Activated CD4-positive, alpha-beta T cell treated with anti-CD3 and anti-CD28 coated beads for 24 hours (primary cell): Measurements from ENCODE around the gene PPP2R2B.

Experiments
- DNase-seq, 2 donors: peaks; one replicate each; pipeline ENCODE4 v3.0.0-alpha.2; 2020; ENCODE audit warnings: low read depth in 2 of 2

Gene PPP2R2B

DNA sequence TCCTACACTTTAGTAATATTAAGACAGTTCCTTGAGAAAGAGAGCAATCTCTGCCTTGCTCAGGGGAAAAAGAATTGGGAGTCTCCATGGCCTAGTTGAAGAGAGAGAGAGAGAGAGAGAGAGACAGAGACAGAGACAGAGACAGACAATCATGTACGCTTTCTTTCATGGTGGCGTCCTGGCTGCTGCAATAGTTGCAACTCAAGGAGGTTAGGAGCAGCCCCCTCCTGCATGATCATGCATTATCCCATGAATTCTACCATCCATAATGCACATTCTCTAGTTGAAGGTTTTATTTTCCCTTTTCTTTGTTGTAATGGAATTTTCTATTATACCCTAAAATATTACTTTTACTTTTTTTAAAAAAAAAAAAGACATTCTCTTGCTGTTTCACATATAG, 50.7 kb downstream of the PPP2R2B start:
- DNase-seq = no peak

DNA sequence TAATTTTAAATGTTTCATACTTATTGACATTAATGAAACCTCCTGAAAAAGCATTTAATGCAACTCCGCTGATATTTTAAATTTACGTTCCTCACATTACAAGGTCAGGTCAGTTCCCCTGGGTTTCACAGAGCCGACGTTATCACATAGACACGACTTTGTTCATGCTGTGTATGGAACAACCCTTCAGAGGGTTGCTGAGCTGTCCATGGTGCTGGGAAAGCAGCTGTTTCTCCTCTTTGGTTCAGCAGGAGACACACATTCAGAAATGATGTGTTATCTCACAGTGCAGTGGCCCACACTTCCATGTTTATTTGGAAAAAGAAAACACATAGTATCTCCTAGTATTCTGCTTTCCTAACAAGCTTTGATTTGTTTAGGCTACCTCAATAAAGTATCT, 53.5 kb downstream of the PPP2R2B start:
- DNase-seq = no peak

DNA sequence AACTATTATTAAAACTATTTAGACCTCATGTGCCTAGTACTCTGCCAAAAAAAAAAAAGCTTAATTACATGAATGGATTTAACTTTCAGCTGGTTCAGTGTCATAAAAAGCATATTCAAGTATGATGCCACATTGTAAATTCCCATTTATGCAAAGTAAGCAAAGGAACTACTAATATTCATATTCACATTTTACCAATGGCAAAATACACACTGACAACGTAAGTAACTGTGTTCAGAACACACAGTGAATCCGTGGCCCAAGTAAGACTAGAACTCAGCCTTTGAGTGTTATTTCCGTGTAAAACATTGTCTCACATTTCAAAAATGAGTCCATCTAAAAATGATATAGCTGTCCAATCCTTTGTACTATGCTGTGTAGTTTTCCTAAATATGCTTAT, 56.8 kb downstream of the PPP2R2B start:
- DNase-seq = no peak

DNA sequence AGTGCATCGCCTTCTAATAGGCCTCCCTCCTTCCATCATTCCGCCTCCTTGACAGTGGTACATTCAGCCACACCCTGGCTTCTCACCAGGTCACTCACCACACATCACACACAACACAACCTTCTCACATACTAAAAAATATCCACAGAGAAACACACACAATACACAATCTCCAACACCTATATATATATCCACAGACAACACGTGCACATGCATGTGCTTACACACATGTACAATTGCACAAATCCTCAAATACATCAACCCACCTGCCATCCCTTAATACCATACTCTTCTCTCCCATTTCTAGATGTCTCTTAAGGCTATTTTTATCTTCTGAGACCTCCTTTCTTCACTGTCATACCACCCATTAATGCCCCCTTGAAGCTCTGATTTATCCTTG, 57.6 kb downstream of the PPP2R2B start:
- no peak for DNase-seq

DNA sequence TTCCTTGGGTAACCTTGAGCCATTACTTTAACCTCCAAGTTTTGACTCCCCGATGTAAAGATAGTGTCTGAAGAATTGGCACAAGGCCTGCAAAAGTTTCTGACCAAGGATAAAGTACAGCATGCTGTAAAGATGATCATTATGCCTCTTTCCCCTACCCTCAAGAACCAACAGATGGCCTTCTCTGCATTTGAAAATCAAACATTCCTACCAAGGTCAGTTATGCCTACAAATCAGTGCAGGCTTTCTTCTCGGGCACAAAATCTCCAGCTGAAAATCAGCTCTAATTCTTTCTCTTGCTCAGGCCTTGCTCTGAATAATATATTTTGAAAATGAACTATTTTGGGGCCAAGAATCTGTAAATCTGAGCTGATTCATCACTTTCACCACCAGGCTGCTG, 59.7 kb downstream of the PPP2R2B start:
- DNase-seq = no peak

DNA sequence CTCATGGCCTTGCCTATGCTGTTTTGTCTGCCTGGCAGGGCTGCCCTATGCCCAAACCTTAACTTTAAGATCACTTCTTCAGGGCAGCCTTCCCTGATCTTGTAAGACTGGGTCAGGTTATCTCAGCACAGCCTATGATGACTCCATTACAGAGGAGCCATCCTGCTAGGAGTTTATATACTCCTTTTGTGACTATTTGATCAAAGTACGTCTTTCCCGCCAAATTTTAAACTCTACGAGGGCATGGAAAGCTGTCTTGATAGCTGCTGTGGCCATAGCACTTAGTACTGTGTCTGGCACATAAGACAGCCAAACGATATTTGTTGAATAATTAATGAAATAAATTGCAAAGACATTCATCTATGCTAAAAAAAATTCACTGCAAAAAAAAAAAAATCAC, 60.6 kb downstream of the PPP2R2B start:
- no peak for DNase-seq

DNA sequence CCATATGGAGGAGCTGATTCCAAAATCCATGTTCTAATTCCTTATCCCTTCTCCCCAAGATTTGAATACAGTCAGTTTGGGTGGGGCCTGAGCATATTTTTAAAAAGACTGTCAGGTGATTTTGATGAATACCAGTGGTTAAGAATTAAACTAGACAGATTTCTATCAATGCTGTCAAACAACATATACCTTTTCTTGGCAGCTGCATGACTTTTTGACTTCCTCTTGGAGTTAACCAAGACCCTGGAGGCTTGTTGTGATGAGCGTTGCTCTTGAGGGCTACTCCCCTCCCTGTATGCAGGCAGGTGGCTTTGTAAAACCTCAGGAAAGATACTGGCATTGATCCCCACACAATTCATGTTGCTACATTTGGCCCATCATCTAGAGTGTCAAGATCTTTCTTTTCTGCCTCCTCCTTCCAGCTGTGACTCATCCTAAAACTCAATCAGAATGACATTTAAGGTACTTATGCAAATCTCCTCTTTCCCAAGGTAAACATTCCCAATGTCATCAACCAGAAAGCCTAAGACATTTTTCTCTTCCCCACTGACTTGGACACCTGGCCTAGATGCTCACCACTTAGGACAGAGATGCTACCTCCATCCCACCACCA, 61.7 kb downstream of the PPP2R2B start:
- DNase-seq = no peak

DNA sequence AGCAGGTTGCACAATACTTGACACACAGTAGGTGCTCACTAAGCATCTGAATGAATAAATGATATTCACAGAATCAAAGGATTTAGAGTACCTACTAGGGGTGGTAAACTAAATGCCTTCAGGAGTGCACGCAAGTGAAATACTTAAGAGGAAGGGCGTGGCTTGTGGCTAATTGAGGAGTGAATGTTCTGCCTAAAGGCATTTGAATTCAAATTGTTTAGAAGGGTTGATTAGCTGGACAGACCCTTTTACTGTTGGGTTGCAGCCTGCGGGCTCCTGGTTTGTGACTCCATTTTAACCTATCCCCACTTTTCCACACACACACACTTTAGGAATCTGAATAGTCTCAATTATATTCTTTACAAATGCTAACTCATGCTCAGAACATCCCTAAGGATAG, 63.1 kb downstream of the PPP2R2B start:
- DNase-seq = no peak

DNA sequence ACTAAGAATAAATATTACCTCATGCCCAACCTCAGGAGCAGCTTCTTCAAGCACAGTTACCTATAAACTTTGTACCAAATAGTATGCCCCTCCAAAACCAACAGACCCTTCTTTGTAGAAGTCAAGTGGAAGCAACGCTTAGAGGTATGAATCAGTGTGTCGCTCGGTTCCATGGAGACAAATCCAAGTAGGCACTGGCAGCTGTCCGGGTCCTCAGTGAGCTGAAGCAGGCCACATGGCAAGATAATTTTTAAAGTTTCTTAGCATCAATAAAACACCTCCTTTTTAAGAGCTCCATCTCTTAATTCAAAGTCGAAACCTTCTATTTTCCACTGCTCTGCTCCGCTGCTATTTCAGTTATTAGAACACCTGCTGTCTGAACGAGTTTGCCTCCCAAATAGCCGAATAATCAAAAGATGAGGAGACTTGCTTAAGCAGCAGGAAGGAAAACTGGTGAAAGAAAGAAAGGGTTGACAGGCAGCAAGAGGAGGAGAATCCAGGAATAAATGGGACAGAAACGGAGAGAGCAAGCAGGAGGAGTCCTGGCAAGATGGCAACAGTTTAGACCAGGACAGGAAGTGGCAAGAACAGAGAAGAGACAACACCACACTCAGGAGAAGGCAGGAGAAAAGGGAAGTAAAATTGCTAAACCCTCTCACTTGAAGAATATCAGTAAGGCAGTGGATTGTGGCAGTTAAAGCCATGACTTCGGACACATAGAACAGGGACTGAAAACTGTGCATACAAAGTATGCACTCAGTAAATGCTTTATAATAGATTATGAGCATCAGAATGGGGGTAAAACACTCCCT, 65.0 kb downstream of the PPP2R2B start:
- DNase-seq = no peak

DNA sequence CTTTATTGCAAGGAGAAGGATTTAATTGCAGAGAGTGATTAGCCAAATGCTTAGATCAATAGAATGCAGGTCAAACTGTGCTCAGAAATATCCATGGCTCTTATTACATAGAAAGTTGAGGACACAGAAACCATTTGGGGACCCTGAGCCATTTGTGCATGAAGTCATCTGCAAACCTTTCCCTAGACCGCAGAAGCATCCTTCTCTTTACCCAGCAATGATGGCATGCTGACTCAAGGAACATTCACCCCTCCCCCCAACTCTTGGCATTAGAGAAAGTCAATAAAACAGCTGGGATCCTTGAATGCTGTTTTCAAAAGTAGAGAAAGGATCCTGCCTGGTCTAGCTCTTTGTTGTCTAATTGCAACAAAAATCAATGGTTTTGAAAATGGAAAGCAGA, 73.5 kb downstream of the PPP2R2B start:
- no peak for DNase-seq

DNA sequence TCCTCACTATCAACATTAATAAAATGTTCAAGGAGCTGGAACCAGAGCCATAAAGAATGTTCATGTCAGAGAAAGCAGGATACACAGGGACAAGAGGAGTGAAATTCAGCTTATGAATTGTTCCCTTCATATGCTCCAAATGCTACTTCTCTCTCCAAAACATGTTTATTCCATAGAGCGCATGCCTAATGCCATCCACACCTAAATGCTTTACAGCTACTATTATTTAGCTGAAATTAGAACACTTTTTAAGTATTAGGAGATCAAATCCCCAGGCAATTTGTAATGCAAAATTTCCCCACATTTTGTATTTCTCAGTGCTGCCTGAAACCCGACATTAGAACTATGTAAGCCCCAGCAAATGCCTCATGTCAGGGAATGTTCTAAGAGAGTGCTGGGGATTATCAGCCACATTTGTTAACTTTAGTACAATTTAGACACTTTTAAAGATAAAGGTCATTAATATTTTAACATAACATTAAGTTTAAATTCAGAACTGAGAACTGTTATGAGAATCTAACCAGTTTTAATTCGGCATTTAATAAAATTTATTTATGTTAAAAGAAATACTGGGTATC, 75.5 kb downstream of the PPP2R2B start:
- DNase-seq = no peak

DNA sequence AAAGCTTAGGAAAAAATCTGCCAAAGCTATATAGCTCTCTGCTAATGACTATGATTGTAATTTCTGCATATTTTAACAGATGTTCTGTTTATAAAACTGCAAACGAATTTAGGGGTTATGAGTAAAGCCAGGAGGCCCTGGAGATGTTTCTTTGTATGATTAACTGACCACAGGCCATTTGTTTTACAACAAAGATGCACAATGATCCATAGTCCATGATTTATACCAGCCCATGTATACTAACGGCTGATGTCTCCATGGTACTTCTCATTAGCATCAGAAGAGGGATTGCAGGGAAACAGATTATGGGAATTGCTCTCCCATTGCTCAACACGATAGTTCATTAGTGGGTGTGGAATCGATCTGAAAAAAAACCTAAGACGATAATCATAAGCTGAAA, 78.9 kb downstream of the PPP2R2B start:
- DNase-seq = no peak

DNA sequence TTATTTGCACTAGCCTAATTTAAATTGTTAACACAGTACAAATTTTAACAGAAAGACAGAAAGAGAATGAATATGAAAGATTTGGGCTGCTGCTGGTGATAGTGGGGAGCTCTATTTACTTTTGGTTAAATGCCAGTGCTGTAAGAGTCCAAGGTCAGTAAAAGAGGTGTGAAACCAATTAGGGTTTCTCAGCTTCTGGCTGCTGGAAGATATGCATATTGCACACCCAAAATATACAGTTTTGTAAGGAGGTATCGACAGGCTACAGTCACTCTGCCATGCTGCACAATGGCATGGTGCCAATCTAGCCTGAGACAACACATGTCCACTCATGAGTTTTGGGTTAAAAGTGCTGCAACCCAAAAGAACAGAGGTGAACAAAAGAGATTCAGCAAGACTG, 79.3 kb downstream of the PPP2R2B start:
- no peak for DNase-seq

DNA sequence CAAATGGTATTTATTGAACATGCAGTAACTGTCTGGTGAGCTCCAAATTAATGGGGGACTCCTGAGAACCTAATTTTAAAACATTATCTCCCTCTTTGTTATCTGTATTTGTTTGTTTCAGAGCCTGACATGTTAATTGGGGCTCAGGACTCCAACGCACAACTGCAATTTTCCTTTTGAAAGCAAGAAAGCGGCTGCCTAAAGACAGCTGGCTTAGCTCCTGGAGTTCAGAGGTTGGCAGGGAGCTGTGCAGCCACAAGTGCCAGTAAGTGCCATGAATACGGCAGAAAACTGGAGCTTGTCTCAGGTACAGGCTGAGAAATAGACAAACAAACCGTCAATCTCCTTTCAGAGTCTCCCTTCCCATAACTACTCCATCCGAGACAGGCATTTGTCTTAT, 80.9 kb downstream of the PPP2R2B start:
- no peak for DNase-seq

DNA sequence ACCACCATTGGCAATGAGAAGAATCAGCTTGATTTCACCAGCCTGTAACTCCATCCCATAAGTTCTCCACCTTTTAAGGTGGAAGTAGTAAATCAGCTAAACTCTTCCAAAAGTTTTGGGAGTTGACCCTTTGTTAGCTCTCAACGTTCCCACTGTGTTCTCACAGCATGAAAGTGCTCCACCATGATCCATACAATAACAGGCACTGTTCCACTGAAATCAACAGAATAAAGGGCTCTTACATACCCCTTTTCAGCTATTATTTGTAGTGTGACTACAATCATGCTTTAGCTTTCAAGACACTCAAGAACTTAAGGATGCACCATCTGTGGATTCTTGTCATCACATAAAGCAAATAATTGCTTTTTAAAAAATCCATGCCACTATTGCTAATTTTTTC, 81.6 kb downstream of the PPP2R2B start:
- DNase-seq = no peak

DNA sequence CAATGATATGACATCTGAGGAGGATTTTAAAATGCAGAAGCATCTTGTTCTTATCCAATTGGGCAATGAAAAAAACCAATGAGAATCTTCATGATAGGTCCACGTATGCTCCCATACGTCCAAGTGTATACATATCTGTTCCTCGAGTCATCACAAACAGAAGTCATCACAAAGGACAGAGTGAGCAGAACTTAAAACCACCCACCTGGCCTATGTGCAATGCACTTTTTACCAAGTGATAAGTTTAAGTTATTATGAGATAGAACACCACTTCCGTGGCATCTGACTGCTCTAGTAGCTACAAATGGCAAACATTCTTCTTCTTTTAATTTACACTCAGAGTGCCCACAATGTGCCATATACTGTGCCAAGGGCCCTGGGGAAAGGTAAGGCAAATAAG, 82.4 kb downstream of the PPP2R2B start:
- no peak for DNase-seq

DNA sequence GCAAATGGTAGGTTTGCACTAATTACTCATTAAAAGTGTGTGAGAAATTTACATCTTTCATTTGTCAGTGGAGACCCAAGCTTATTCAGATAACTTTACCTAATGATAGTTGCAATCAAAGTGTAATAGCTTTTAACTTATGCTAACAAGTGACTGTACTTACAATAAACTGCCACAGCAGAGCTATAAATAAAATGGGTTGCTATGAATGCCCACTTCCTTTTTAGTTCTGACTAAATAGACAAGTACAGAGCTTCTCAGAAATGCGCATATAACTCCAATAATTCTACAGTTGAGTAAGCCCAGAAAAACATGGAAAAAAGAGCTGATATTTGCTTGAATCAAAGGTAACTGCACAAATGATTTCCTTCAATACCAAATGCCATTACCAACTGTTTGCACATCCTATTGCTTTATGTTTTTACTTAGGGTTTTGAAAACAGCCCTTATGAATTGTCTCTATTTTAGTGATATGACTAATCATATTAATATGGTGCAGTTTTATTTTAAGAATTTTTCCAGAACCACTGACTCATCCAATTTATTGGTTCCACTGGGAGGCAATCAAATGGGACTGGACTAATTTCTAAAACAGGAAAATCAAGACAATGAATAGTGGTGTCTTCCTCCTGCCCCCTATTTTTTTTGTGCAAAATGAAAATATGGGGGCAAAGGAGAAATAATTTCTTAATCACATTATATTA, 84.1 kb downstream of the PPP2R2B start:
- DNase-seq = no peak

DNA sequence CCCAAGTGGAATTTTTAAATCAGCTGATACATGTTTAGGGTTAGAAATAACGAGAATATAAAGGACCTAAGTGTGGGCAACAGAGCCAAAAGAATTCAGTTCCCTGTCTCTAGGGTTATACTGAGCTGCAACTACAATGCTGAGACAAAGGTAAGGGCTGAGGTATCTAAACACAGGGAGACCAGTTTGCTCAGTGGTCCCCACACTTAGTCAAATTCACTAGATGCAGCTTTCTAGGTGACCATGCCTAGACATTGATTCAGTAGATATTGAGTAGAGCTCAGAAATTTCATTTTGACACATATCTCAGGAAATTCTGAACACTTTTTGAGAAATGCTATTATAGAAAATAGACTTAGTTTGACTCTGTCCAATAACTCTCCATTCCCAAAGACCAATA, 84.8 kb downstream of the PPP2R2B start:
- no peak for DNase-seq

DNA sequence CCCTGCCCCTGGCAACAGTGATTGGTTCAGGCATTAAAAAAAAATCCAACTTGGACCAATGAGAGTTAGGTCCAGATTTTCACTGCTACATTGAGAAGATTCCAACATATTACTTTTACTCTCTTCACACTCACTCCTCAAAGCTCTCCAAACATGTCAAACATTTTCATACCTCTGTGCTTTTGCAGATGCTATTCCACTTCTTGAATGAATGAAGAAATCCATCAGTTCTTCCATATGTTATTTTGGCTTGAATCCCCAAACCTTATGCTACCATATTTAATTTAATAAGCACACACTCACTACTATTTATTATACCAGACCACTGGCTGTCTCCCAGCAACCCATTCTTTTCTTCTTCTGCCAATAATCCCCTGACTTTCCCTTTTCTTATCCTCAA, 87.1 kb downstream of the PPP2R2B start:
- DNase-seq = no peak

DNA sequence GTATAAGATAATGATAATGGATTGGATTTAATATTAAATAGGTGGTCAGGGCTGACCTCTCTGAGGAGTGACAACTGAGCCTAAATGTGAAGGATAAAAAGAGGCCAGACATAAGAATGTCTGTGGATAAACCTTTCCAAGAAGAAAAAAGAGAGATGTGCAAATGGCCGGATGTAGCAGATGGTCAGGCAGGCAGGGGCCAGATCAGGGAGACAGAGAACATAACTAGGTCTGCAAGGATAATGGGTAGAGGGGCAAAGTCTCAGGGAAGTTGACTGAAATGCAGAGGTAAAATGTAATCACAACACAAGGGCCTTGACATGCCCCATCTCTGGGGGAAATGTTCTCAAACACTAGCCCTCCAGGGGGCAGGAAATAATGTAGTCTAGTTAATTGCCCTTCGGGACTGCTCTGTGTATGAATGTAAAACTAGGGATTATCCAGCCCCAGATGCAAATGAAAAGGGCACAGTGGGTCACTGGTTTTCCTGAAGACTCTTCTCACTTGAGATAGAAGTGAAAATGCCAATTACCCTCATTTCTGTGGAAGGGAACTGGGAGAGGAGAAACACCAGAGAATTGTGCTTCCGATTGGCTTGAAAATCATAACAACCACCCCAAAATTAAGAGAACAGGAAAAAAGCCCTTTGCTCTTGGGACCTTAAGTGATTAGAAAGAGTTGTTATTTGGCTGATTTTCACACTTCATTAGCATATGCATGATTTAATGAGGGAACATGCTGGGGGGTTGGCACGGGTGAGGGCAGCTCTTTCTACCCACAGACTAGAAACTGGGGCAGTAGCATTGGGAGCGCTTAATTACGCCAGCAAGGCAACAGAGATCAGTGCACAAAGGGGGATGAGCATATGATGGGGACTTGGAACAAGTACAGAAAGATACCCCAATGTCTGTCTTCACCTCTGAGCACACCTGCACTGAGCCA, 88.6 kb downstream of the PPP2R2B start:
- DNase-seq = no peak

DNA sequence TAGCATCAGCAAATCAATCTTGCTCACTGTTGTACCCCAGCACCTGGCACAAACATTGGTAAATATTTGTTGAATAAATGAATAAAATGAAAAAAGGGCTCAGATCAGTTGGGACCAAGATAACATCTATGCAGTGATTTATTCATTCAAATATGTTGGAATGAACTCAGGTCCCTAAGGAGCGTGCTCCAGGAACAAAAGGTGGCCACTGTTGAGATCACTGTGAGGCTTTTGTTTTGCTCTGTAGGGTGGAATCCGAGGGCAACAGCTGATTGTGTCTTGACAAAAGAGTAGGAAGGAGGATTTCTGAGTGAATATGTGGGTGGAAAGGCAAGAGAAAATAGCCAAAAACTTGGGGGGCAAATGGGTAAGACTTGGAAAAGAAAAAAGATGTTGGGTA, 89.7 kb downstream of the PPP2R2B start:
- DNase-seq = no peak

DNA sequence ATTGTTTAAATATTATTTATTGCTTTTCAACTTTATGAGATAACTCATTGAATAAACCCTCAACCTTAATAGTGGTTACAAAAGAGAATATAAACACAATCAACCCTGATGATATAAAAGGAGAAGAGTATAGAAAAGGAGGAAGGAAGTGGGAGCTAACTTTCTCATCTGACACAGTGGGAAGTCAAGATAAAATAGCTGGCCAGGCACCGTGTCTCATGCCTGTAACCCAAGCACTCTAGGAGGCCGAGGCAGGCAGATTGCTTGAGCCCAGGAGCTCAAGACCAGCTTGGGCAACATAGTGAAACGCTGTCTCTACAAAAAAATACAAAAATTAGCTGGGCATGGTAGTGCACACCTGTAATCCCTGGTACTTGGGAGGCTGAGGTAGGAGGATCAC, 93.5 kb downstream of the PPP2R2B start:
- no peak for DNase-seq
